HepG2 (cell line): ENCODE measurements around the gene FHDC1.

Source experiments
- CTCF ChIP-seq: sonication (generic); formaldehyde crosslinking; IDR thresholded peaks from 2 replicates; pipeline ENCODE4 v1.5.0; 2020; ENCODE audit warnings: mild to moderate bottlenecking, missing genetic modification reagents, moderate library complexity
- FOXO4 ChIP-seq: sonication (generic); formaldehyde crosslinking; conservative IDR thresholded peaks from 2 replicates; pipeline ENCODE4 v1.8.1; 2023; ENCODE audit warnings: missing genetic modification reagents
- FOXP4 ChIP-seq: sonication (generic); formaldehyde crosslinking; IDR thresholded peaks from 2 replicates; pipeline ENCODE4 v1.4.0; 2020; ENCODE audit warnings: missing genetic modification reagents
- MTA1 ChIP-seq: sonication (generic); formaldehyde crosslinking; IDR thresholded peaks from 2 replicates; pipeline ENCODE4 v1.4.0; 2020; ENCODE audit warnings: missing genetic modification reagents, mild to moderate bottlenecking, borderline replicate concordance
- NPAS2 ChIP-seq: sonication (generic); formaldehyde crosslinking; IDR thresholded peaks from 2 replicates; pipeline ENCODE4 v1.8.0; 2022; ENCODE audit warnings: mild to moderate bottlenecking, missing genetic modification reagents, borderline replicate concordance
- PCBP2 ChIP-seq: fragments of 200-400 bp; formaldehyde crosslinking; optimal IDR thresholded peaks from 2 replicates; pipeline ENCODE3; 2018; ENCODE audit warnings: low read length, low read depth; ENCODE audit not compliant: poor library complexity, severe bottlenecking
- POLR2A ChIP-seq, 2 experiments: IDR thresholded peaks; 2 replicates each; pipeline ENCODE4 v1.6.1; 2011; ENCODE audit warnings: low read depth in 2 of 2, low read length in 2 of 2, mild to moderate bottlenecking in 1 of 2, moderate library complexity in 1 of 2; ENCODE audit not compliant: insufficient read depth in 1 of 2
- RAD51 ChIP-seq: fragments of 450-650 bp; IDR thresholded peaks from 2 replicates; pipeline ENCODE4 v1.6.1; 2016; ENCODE audit warnings: borderline replicate concordance
- SP1 ChIP-seq, 2 experiments: fragments of 450-650 bp in 1 of 2; sonication (generic) in 1 of 2; formaldehyde crosslinking in 1 of 2; IDR thresholded peaks; 2 replicates each; pipeline versions ENCODE4 v1.4.0 to v1.6.1; 2016 to 2020; ENCODE audit warnings: missing genetic modification reagents in 1 of 2
- ZNF224 ChIP-seq: sonication (generic); formaldehyde crosslinking; IDR thresholded peaks from 2 replicates; pipeline ENCODE4 v1.5.0; 2020; ENCODE audit warnings: mild to moderate bottlenecking, missing genetic modification reagents
- ZNF225 ChIP-seq: sonication (generic); formaldehyde crosslinking; IDR thresholded peaks from 2 replicates; pipeline ENCODE4 v1.4.0; 2020; ENCODE audit warnings: mild to moderate bottlenecking, missing genetic modification reagents
- ZNF574 ChIP-seq: sonication (generic); formaldehyde crosslinking; IDR thresholded peaks from 2 replicates; pipeline ENCODE4 v1.4.0; 2020; ENCODE audit warnings: missing genetic modification reagents
- ZNF816 ChIP-seq: sonication (generic); formaldehyde crosslinking; IDR thresholded peaks from 2 replicates; pipeline ENCODE4 v1.8.0; 2022; ENCODE audit warnings: missing genetic modification reagents, mild to moderate bottlenecking, borderline replicate concordance

- TF ChIP-seq SP1 (IDR thresholded peaks at IDR 0.05) (no peak), SP1 (CRISPR knock-in tag; IDR thresholded peaks at IDR 0.05) (no peak), CTCF (CRISPR knock-in tag) (no peak), NPAS2 (no peak), PCBP2 (no peak), ZNF224 (CRISPR knock-in tag) (no peak), FOXP4 (CRISPR knock-in tag) (no peak), RAD51 (no peak), ZNF225 (no peak), ZNF574 (CRISPR knock-in tag) (no peak), POLR2A (IDR thresholded peaks at IDR 0.05; ENCODE audit: insufficient read depth in 1 of 2, low read depth in 2 of 2, low read length in 2 of 2) (no peak), FOXO4 (CRISPR knock-in tag) (no peak), MTA1 (CRISPR knock-in tag) (no peak), ZNF816 (CRISPR knock-in tag) (no peak)
These were observed 8.7 kb downstream of the FHDC1 start for GRCh38 chr4:152944666-152945320.
